ENCODE results near the gene PRRX1.

Gene PRRX1

GRCh38 chr1:170664093-170664827 is at the start of gene PRRX1:
Gene PRRX1, plus strand, starts transcription at chr1:170664131. Its CDS starts 88 bp downstream, at chr1:170664219.
- DNase-seq: no peak

DNA sequence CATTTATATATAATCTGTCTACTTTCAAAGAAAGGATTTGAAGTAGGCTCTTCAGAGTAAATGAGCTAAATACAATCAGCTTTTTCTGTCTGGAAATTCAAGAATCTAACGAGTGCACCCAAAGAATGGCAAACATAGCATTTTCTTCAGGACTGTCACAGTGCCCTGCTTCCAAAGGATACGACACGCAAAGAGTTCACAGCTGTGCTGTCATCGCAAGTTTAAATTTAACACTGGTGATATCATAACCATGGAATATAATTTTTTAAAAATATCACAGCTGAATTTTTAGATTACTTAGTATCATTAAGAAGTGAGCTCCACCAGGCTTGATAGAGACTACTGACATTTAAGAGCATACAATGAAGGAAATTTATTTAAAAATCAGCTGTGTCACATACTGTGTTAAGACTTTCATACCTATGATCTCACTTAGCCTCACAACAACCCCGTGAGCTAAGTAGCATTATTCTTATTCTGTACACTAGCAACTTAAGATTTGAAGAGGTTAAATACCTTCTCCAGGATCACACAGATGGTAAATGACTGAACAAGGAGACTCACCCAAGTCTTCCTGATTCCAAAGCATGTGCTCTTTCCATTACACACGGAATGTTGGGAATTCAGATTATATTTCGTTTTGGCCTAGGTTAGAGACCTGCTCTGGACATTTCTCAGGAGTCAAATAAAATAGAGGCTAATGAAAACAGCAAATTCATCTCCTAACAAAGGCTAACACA is 46.2 kb upstream of the PRRX1 start:
- no peak for DNase-seq

- peak; percentile 4 for DNase-seq
Measured at GRCh38 chr1:170618421-170618820, 45.5 kb upstream of the PRRX1 start.

- DNase-seq: no peak
Measured at GRCh38 chr1:170619241-170620028, 44.5 kb upstream of the PRRX1 start.

- DNase-seq: no peak
Measured at GRCh38 chr1:170620164-170620563, 43.8 kb upstream of the PRRX1 start.

DNA sequence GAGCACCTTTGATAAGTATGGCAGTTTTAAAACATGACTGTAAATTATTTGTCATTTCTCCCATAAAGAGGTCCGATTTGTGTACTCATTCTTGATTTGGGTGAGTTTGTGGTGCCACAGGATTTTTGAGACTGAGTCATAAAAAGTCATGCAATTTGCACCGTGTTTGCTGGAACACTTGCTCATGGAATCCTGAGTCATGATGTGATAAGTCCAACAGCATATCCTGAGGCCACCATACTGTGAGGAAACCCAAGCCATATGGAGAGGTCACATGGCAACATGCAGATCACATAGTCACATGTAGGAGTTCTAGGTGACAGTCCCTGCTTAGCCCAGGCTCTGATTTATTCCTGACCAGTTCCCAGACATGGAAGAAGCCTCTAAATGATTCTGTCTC is 40.8 kb upstream of the PRRX1 start:
- DNase-seq: no peak

DNA sequence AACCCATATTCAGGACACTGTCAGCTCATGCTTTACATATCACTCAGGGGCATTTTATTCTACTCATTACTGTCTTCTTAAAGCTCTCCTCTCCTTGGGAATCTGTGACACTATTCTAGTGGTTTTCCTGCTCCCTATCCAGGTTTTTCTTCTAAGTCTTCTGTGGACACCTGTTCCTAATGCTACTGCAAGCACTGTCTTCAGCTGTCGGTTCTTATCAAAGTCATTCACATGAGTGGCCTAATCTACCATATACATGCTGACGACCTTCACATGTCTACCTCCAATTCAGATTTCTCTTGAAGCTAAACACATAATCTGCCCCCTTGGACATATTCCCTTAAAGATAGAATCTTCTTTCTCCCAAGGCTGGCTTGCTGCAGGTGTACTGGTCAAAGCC is 39.8 kb upstream of the PRRX1 start:
- DNase-seq: no peak

GRCh38 chr1:170630977-170631376 is 33.0 kb upstream of the PRRX1 start:
- DNase-seq: no peak

DNA sequence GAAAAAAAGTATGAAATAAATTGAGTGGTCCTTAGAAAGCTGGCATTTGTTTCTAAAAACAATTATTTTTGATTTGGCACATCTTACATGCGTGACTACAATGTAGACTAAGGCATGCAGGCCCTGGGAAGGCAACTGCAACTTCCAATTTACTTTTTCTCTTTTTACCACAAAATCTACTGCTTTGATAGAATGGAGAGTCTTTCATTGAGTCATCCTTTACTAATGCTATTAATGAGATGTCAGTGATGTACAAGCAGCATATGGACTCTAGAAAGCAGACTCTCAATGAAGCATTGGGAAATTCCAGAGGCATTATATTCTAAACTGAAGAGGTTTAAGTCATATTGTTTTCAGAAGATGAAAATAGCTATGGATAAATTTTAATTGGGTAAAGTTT is 29.6 kb upstream of the PRRX1 start:
- DNase-seq: no peak

DNA sequence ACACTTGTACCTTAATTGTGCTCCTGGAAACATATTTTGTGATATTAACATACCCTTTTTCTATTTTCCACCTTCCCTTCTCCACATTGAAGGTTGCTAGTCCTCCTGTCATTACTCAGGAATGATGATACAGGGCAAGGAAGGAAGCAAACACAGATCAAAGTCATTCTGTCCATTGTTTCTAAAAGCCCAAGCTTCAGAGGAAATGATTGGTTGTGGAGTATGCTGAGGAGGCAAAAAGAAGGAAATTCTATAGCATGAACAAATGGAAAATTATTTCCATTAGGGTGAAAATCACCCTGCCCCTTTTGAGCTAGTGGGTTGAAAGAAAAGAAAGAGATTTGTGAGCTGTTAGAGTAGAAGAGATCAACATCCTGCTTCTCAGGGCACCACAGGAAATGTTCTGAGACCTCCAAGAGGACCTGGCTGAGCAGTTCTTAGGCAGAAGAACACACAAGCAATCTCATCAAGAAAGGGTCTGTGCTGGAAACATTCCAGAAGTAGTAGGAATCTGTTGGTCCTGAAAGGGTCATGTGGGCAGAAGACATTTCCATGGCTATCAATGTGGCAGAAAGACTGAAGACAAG is 29.0 kb upstream of the PRRX1 start:
- no peak for DNase-seq

DNA sequence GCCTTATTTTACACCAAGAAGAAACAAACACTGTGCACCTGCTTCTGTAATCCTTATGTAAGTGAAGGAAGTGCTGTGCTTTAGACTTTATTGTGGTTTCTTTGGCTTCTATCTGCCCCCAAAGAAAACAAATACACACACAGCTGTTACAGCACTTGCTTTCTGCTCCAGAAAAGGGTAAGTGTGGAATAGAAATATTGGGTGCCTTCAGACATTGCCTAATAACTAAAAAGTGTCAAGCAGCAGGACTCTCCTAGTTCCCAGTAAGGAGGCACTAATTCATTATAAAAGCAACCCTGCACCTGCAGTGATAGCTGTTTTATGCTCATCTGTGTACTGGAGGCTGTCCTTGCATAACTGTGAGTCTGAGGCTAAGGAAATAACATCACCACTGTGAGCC is 23.4 kb upstream of the PRRX1 start:
- DNase-seq: no peak

DNA sequence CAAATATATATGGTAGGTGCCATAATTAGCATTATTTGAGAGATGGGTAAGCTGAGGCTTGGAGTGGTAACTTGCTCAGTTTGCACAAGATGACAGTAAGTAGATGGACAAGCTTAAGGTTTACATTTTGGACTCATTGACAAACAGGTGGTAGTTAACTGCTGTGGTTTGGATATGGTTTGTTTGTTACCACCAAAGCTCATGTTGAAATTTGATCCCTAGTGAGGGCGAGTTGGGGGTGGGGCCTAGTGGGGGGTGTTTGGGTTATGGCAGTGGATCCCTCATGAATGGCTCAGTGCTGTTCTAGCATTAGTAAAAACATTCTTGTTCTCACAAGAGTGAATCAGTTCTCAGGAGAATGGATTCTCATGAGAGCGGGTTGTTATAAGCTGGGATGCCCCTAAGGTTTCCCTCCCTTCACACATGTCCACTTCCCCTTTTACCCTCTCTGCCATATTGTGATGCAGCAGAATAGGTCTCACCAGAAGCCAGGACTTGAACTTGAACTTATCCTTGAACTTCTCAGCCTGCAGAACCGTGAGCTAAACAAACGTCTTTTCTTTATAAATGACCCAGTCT is 6.6 kb upstream of the PRRX1 start:
- no peak for DNase-seq

- no peak for DNase-seq
Measured at GRCh38 chr1:170659399-170660035, 4.4 kb upstream of the PRRX1 start.

DNA sequence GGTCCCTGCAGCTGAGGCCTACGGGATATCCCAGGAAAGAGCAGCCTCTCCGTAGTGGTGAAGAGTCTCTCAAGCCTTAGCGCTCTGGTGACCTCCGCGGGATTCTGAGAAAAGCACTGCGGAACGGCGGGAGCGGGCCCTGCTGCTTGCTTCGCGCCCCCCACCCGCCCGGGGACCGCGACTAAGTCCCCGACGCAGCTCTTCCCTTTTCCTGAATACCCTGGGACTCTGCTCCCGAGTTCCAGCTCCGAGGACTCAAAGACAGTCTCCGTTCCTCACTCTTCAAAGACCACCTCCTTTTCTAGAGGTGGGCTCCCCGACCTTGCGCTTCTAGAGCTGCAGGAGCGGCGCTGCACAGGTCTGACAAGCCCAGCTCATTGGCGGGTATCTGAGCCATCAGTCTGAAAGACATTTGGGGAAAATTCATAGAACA is 3.6 kb upstream of the PRRX1 start:
- no peak for DNase-seq

DNA sequence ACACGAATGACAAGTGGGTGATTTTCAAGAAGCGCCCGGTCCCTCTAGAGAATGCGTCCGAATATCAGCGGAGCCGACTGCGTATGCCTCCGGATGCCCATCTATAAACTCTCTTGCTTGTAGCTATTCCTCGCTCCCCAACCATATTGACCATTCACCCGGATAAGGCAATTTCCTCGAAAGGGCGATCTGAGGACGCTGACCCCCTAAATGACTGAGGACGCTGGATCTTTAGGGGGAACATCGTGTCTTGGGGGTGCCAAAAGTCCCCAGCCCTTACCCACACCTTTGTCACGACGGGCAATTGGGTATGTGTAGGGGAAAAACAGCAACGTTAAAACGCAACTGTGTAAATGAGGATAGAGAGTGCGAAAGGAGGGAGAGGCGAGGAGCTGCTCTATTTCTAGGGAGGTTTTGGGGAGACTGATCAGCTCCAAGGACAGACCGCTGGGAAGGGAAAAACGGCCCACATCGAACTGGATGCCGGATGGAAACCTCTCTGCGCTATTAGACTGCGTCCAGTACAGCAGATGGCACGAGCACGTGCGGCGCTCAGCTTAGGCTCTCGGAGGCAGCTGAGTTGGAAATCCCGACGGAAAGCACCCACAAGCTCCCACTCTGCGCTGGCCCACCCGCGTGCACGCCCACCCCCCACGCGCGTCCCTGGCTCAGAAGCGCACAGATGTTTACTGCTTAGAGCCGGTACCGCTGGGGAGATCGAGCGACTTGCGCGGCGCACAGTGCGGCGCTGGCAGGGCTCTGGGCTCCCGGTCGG is 2.9 kb upstream of the PRRX1 start:
- no peak for DNase-seq

- DNase-seq: no peak
Measured at GRCh38 chr1:170661646-170662411, 2.1 kb upstream of the PRRX1 start.

- no peak for DNase-seq
Measured at GRCh38 chr1:170662561-170663403, 1.1 kb upstream of the PRRX1 start.

GRCh38 chr1:170663404-170664092 is 383 bp upstream of the PRRX1 start:
- no peak for DNase-seq
